HUES48 (cell line): ENCODE measurements around the gene FBXL7.

Experiments
- H3K27ac ChIP-seq: one replicate; pipeline ENCODE4 v1.7.0; 2013; ENCODE audit warnings: low read depth, low read length, inconsistent platforms
- H3K27me3 ChIP-seq: 2 replicates; pipeline ENCODE4 v1.6.1; 2013; ENCODE audit warnings: mild to moderate bottlenecking, low read length; ENCODE audit not compliant: control insufficient read depth, insufficient read depth
- H3K36me3 ChIP-seq: 2 replicates; pipeline ENCODE4 v1.6.1; 2013; ENCODE audit warnings: low read length; ENCODE audit not compliant: control insufficient read depth, insufficient read depth
- H3K4me1 ChIP-seq: 2 replicates; pipeline ENCODE4 v1.6.1; 2013; ENCODE audit warnings: mild to moderate bottlenecking, low read length; ENCODE audit not compliant: control insufficient read depth, insufficient read depth
- H3K4me3 ChIP-seq: 2 replicates; pipeline ENCODE4 v1.5.1; 2013; ENCODE audit warnings: mild to moderate bottlenecking, low read depth, low read length
- H3K9ac ChIP-seq: 2 replicates; pipeline ENCODE4 v1.6.1; 2013; ENCODE audit warnings: mild to moderate bottlenecking, low read depth, low read length, moderate library complexity
- H3K9me3 ChIP-seq: 2 replicates; pipeline ENCODE4 v1.6.1; 2013; ENCODE audit warnings: low read length; ENCODE audit not compliant: control insufficient read depth, insufficient read depth

The FBXL7 gene

GRCh38 chr5:15899481-15899880, 399.5 kb downstream of the FBXL7 start:
- Histone ChIP-seq H3K27me3 (no peaks in the 10 kb centered on the region), H3K4me1 (no peaks in the 10 kb centered on the region), H3K27ac (no peak overlapping the region), H3K9me3 (no peaks in the 10 kb centered on the region), H3K4me3 (no peak overlapping the region), H3K36me3 (no peaks in the 10 kb centered on the region), H3K9ac (no peak overlapping the region)

GRCh38 chr5:15901151-15901550, 401.2 kb downstream of the FBXL7 start:
- Histone ChIP-seq H3K27me3 (no peaks in the 10 kb centered on the region), H3K9ac (no peak overlapping the region), H3K4me1 (no peaks in the 10 kb centered on the region), H3K4me3 (no peak overlapping the region), H3K27ac (no peak overlapping the region), H3K9me3 (no peaks in the 10 kb centered on the region), H3K36me3 (no peaks in the 10 kb centered on the region)

GRCh38 chr5:15902066-15902465, 402.1 kb downstream of the FBXL7 start:
- Histone ChIP-seq H3K36me3 (no peaks in the 10 kb centered on the region), H3K4me3 (no peak overlapping the region), H3K27me3 (no peaks in the 10 kb centered on the region), H3K9me3 (no peaks in the 10 kb centered on the region), H3K4me1 (no peaks in the 10 kb centered on the region), H3K27ac (no peak overlapping the region), H3K9ac (no peak overlapping the region)

GRCh38 chr5:15904899-15905830, 405.2 kb downstream of the FBXL7 start:
- Histone ChIP-seq H3K4me1 (no peaks in the 10 kb centered on the region), H3K4me3 (no peak overlapping the region), H3K36me3 (no peaks in the 10 kb centered on the region), H3K27me3 (no peaks in the 10 kb centered on the region), H3K27ac (no peak overlapping the region), H3K9ac (no peak overlapping the region), H3K9me3 (no peaks in the 10 kb centered on the region)

- Histone ChIP-seq H3K27ac (no peak overlapping the region), H3K4me3 (no peak overlapping the region), H3K9ac (no peak overlapping the region), H3K9me3 (no peaks in the 10 kb centered on the region), H3K36me3 (no peaks in the 10 kb centered on the region), H3K27me3 (no peaks in the 10 kb centered on the region), H3K4me1 (peaks cover 20% of the 10 kb centered on the region)
Observed at GRCh38 chr5:15914638-15915037, 414.7 kb downstream of the FBXL7 start.

GRCh38 chr5:15926586-15926985, 426.6 kb downstream of the FBXL7 start:
- Histone ChIP-seq H3K36me3 (0 out of 2 replicates have a peak, but pooled peaks cover 3% of the 10 kb centered on the region), H3K9ac (no peak overlapping the region), H3K27ac (no peak overlapping the region), H3K4me3 (no peak overlapping the region), H3K27me3 (no peaks in the 10 kb centered on the region), H3K4me1 (peaks cover 10% of the 10 kb centered on the region), H3K9me3 (no peaks in the 10 kb centered on the region)

GRCh38 chr5:15927710-15928380, 427.9 kb downstream of the FBXL7 start:
- no peaks in the 10 kb centered on the region for H3K27me3 ChIP-seq
- H3K27ac ChIP-seq, result no peak overlapping the region
- H3K4me1 ChIP-seq, result peaks cover 12% of the 10 kb centered on the region
- H3K9ac ChIP-seq, result no peak overlapping the region
- H3K36me3 ChIP-seq, result 0 out of 2 replicates have a peak, but pooled peaks cover 3% of the 10 kb centered on the region
- no peak overlapping the region for H3K4me3 ChIP-seq
- H3K9me3 ChIP-seq, result no peaks in the 10 kb centered on the region

- H3K27me3 ChIP-seq, result no peaks in the 10 kb centered on the region
- no peak overlapping the region for H3K27ac ChIP-seq
- H3K9me3 ChIP-seq, result no peaks in the 10 kb centered on the region
- peaks cover 22% of the 10 kb centered on the region for H3K4me1 ChIP-seq
- H3K9ac ChIP-seq, result no peak overlapping the region
- 0 out of 2 replicates have a peak, but pooled peaks cover 3% of the 10 kb centered on the region for H3K36me3 ChIP-seq
- no peak overlapping the region for H3K4me3 ChIP-seq
Observed at GRCh38 chr5:15929611-15930263, 429.8 kb downstream of the FBXL7 start.

GRCh38 chr5:15932066-15932465, 432.1 kb downstream of the FBXL7 start:
- no peak overlapping the region for H3K4me3 ChIP-seq
- no peak overlapping the region for H3K9ac ChIP-seq
- H3K36me3 ChIP-seq, result 0 out of 2 replicates have a peak, but pooled peaks cover 9% of the 10 kb centered on the region
- H3K4me1 ChIP-seq, result peaks cover 14% of the 10 kb centered on the region
- H3K27me3 ChIP-seq, result no peaks in the 10 kb centered on the region
- H3K27ac ChIP-seq, result no peak overlapping the region
- H3K9me3 ChIP-seq, result no peaks in the 10 kb centered on the region

- Histone ChIP-seq H3K9me3 (no peaks in the 10 kb centered on the region), H3K4me1 (peaks cover 12% of the 10 kb centered on the region), H3K36me3 (0 out of 2 replicates have a peak, but pooled peaks cover 8% of the 10 kb centered on the region), H3K4me3 (no peak overlapping the region), H3K27me3 (no peaks in the 10 kb centered on the region), H3K27ac (peak overlapping the region; percentile 58), H3K9ac (no peak overlapping the region)
Observed at GRCh38 chr5:15933259-15934207, 433.6 kb downstream of the FBXL7 start.
